HepG2 (cell line): ENCODE results near the gene LHB. TPM values are rescaled to one million over a fixed set of nuclear protein-coding genes. Genes with fewer than 3 reads are reported as not detected.

Experiments
- ATF2 ChIP-seq: sonication (generic); formaldehyde crosslinking; IDR thresholded peaks from 2 replicates; pipeline ENCODE4 v1.4.0; 2020; ENCODE audit warnings: missing genetic modification reagents
- DMAP1 ChIP-seq: IDR thresholded peaks from 2 replicates; pipeline ENCODE4 v1.6.1; 2016
- GMEB1 ChIP-seq: sonication (generic); formaldehyde crosslinking; IDR thresholded peaks from 2 replicates; pipeline ENCODE4 v1.5.1; 2020; ENCODE audit warnings: missing genetic modification reagents, mild to moderate bottlenecking, borderline replicate concordance
- JUNB ChIP-seq: sonication (generic); formaldehyde crosslinking; IDR thresholded peaks from 2 replicates; pipeline ENCODE4 v1.8.0; 2022; ENCODE audit warnings: missing genetic modification reagents, mild to moderate bottlenecking, borderline replicate concordance
- MNT ChIP-seq: fragments of 450-650 bp; IDR thresholded peaks from 2 replicates; pipeline ENCODE4 v1.6.1; 2016
- NR0B2 ChIP-seq: sonication (generic); formaldehyde crosslinking; IDR thresholded peaks from 2 replicates; pipeline ENCODE4 v1.4.0; 2020; ENCODE audit warnings: mild to moderate bottlenecking, missing genetic modification reagents
- PCBP2 ChIP-seq: fragments of 200-400 bp; formaldehyde crosslinking; optimal IDR thresholded peaks from 2 replicates; pipeline ENCODE3; 2018; ENCODE audit warnings: low read length, low read depth; ENCODE audit not compliant: poor library complexity, severe bottlenecking
- RBM39 ChIP-seq: fragments of 200-400 bp; formaldehyde crosslinking; IDR thresholded peaks from one replicate; pipeline ENCODE4 v1.6.1; 2018; ENCODE audit warnings: antibody characterized with exemption, mild to moderate bottlenecking, low read depth, low read length; ENCODE audit not compliant: poor library complexity, severe bottlenecking
- TSC22D2 ChIP-seq: sonication (generic); formaldehyde crosslinking; IDR thresholded peaks from 2 replicates; pipeline ENCODE4 v1.5.1; 2020; ENCODE audit warnings: missing genetic modification reagents, mild to moderate bottlenecking, borderline replicate concordance
- ZNF333 ChIP-seq: sonication (generic); formaldehyde crosslinking; IDR thresholded peaks from 2 replicates; pipeline ENCODE4 v1.4.0; 2020; ENCODE audit warnings: mild to moderate bottlenecking, missing genetic modification reagents, borderline replicate concordance
- ZNF468 ChIP-seq: sonication (generic); formaldehyde crosslinking; IDR thresholded peaks from 2 replicates; pipeline ENCODE4 v1.8.0; 2022; ENCODE audit warnings: mild to moderate bottlenecking, moderate library complexity, missing genetic modification reagents
- ZNF512 ChIP-seq: sonication (generic); formaldehyde crosslinking; IDR thresholded peaks from 2 replicates; pipeline ENCODE4 v1.4.0; 2020; ENCODE audit warnings: mild to moderate bottlenecking, missing genetic modification reagents
- ZNF556 ChIP-seq: sonication (generic); formaldehyde crosslinking; IDR thresholded peaks from 2 replicates; pipeline ENCODE4 v1.4.0; 2020; ENCODE audit warnings: mild to moderate bottlenecking, missing genetic modification reagents, borderline replicate concordance
- ZNF770 ChIP-seq: sonication (generic); formaldehyde crosslinking; IDR thresholded peaks from 2 replicates; pipeline ENCODE4 v1.5.0; 2020; ENCODE audit warnings: mild to moderate bottlenecking, missing genetic modification reagents
- ZUFSP ChIP-seq: sonication (generic); formaldehyde crosslinking; IDR thresholded peaks from 2 replicates; pipeline ENCODE4 v1.9.0; 2021; ENCODE audit warnings: missing genetic modification reagents, mild to moderate bottlenecking, borderline replicate concordance
- polyA plus RNA-seq, 8 experiments: library from polyadenylated mRNA; depleted of rRNA in 3 of 8; stranded (reverse) in 7 of 8; unstranded in 1 of 8; fragments of >200 nt; fragmentation: Illumina TruSeq in 4 of 8; extraction: Trizol in 4 of 8; gene quantifications; 2 replicates each; pipeline versions ENCODE4 v1.2.1 to v1.2.3, GENCODE V29; 2011 to 2016; ENCODE audit warnings: low read depth in 4 of 8, missing spikeins in 1 of 8, mixed read lengths in 1 of 8; ENCODE audit not compliant: insufficient read depth in 1 of 8
- total RNA-seq, 5 experiments: library from RNA; depleted of rRNA; stranded (reverse); fragments of >200 nt; fragmentation: Illumina TruSeq; extraction: Trizol; gene quantifications; 2 replicates each; pipeline ENCODE4 v1.2.3, GENCODE V29; 2016; ENCODE audit warnings: low read depth in 1 of 5

Gene LHB
- total and polyA plus RNA-seq, 2 of the 13 experiments (the other 11 are each of a cell fraction or from before 2014, with no cell fraction given) = not detected

GRCh38 chr19:48993175-48994034 lies 23.5 kb downstream of the LHB start, which contains the start of the genes GYS1 and RUVBL2 (continued):
- TF ChIP-seq ZNF770 (CRISPR knock-in tag) (no peak), JUNB (CRISPR knock-in tag) (no peak), GMEB1 (peak; percentile 70), TSC22D2 (CRISPR knock-in tag) (no peak), ZUFSP (CRISPR knock-in tag) (no peak), PCBP2 (no peak), ZNF468 (CRISPR knock-in tag) (no peak), ZNF512 (no peak), ZNF333 (CRISPR knock-in tag) (0 out of 2 replicates have a peak, but pooled peaks have one; percentile 5), MNT (peak; percentile 70), RBM39 (peak; percentile 89), ZNF556 (CRISPR knock-in tag) (no peak), NR0B2 (CRISPR knock-in tag) (0 out of 2 replicates have a peak, but pooled peaks have one; percentile 66), DMAP1 (CRISPR knock-in tag) (no peak), ATF2 (CRISPR knock-in tag) (peak; percentile 55; the same call in 1 of the 2 replicates)
